ENCODE measurements around the gene HBA2.

HBA2 gene

GRCh38 chr16:130533-131173, 42.0 kb upstream of the HBA2 start:
- no peak overlapping the region for H3K4me3 ChIP-seq (ENCODE audit: insufficient read depth, low read length, poor library complexity, severe bottlenecking)
- no peak for TF ChIP-seq EZH2phosphoT487 (conservative IDR thresholded peaks at IDR 0.05; ENCODE audit: low read length)
- no peak for TF ChIP-seq CTCF (IDR thresholded peaks at IDR 0.05; ENCODE audit: insufficient read depth, low read length, poor library complexity, severe bottlenecking)
- H3K27me3 ChIP-seq (ENCODE audit: low read length), result no peaks in the 10 kb centered on the region
- no peak overlapping the region for H2AFZ ChIP-seq (ENCODE audit: low read depth, low read length, severe bottlenecking)
- peaks cover 5% of the 10 kb centered on the region; the same call in 1 of the 2 replicates for H3F3A ChIP-seq (ENCODE audit: insufficient read depth)
- H3K4me2 ChIP-seq (ENCODE audit: low read depth, low read length, poor library complexity, severe bottlenecking), result no peak overlapping the region
- H3K9ac ChIP-seq (ENCODE audit: low read length), result no peak overlapping the region
- no peaks in the 10 kb centered on the region for H3K9me3 ChIP-seq (ENCODE audit: insufficient read depth, low read length)
- H3K9me2 ChIP-seq (replicated peaks; ENCODE audit: insufficient read depth, low read length), result no peaks in the 10 kb centered on the region
- peaks cover 59% of the 10 kb centered on the region for H3K79me2 ChIP-seq (ENCODE audit: insufficient read depth, low read length)
- no peaks in the 10 kb centered on the region for H4K20me1 ChIP-seq (ENCODE audit: low read depth, low read length)
- H3K36me3 ChIP-seq (ENCODE audit: low read length), result no peaks in the 10 kb centered on the region
- H3K27ac ChIP-seq (ENCODE audit: low read depth, low read length), result no peak overlapping the region

GRCh38 chr16:132120-132519, 40.6 kb upstream of the HBA2 start:
- Histone ChIP-seq H4K20me1 (ENCODE audit: low read depth, low read length) (no peaks in the 10 kb centered on the region), H3K4me2 (ENCODE audit: low read depth, low read length, poor library complexity, severe bottlenecking) (no peak overlapping the region), H3K4me3 (ENCODE audit: insufficient read depth, low read length, poor library complexity, severe bottlenecking) (no peak overlapping the region), H3K79me2 (ENCODE audit: insufficient read depth, low read length) (peaks cover 71% of the 10 kb centered on the region), H3F3A (ENCODE audit: insufficient read depth) (peaks cover 5% of the 10 kb centered on the region), H3K27ac (ENCODE audit: low read depth, low read length) (no peak overlapping the region), H3K9me2 (replicated peaks; ENCODE audit: insufficient read depth, low read length) (no peaks in the 10 kb centered on the region), H2AFZ (ENCODE audit: low read depth, low read length, severe bottlenecking) (no peak overlapping the region), H3K27me3 (ENCODE audit: low read length) (no peaks in the 10 kb centered on the region), H3K9me3 (ENCODE audit: insufficient read depth, low read length) (no peaks in the 10 kb centered on the region), H3K36me3 (ENCODE audit: low read length) (no peaks in the 10 kb centered on the region), H3K9ac (ENCODE audit: low read length) (no peak overlapping the region)
- TF ChIP-seq EZH2phosphoT487 (conservative IDR thresholded peaks at IDR 0.05; ENCODE audit: low read length) (no peak), CTCF (IDR thresholded peaks at IDR 0.05; ENCODE audit: insufficient read depth, low read length, poor library complexity, severe bottlenecking) (no peak)

- peaks cover 75% of the 10 kb centered on the region for H3K79me2 ChIP-seq (ENCODE audit: insufficient read depth, low read length)
- no peaks in the 10 kb centered on the region for H3K9me2 ChIP-seq (replicated peaks; ENCODE audit: insufficient read depth, low read length)
- no peak overlapping the region for H2AFZ ChIP-seq (ENCODE audit: low read depth, low read length, severe bottlenecking)
- no peaks in the 10 kb centered on the region for H3K27me3 ChIP-seq (ENCODE audit: low read length)
- H3F3A ChIP-seq (ENCODE audit: insufficient read depth), result peaks cover 6% of the 10 kb centered on the region
- no peaks in the 10 kb centered on the region for H3K36me3 ChIP-seq (ENCODE audit: low read length)
- H3K9me3 ChIP-seq (ENCODE audit: insufficient read depth, low read length), result no peaks in the 10 kb centered on the region
- TF ChIP-seq CTCF (IDR thresholded peaks at IDR 0.05; ENCODE audit: insufficient read depth, low read length, poor library complexity, severe bottlenecking), result no peak
- TF ChIP-seq EZH2phosphoT487 (conservative IDR thresholded peaks at IDR 0.05; ENCODE audit: low read length), result no peak
- H4K20me1 ChIP-seq (ENCODE audit: low read depth, low read length), result no peaks in the 10 kb centered on the region
- no peak overlapping the region for H3K4me3 ChIP-seq (ENCODE audit: insufficient read depth, low read length, poor library complexity, severe bottlenecking)
- no peak overlapping the region for H3K9ac ChIP-seq (ENCODE audit: low read length)
- H3K4me2 ChIP-seq (ENCODE audit: low read depth, low read length, poor library complexity, severe bottlenecking), result no peak overlapping the region
- no peak overlapping the region for H3K27ac ChIP-seq (ENCODE audit: low read depth, low read length)
Measured at GRCh38 chr16:133716-134115, 39.0 kb upstream of the HBA2 start.
